Endothelial cell of umbilical vein (primary cell): ENCODE measurements around the gene LSM14B. TPM values are rescaled to one million over a fixed set of nuclear protein-coding genes. Genes with fewer than 3 reads are reported as not detected.

ENCODE experiments used
- BruUV-seq: library from RNA; stranded (reverse); fragments of 400-500 nt; replicated peaks from 2 replicates; lab custom pipeline; 2021; lab: Mats Ljungman, UMichigan
- CTCF ChIA-PET: fragments of 300-600, 350-600 bp; sonication (Branson Sonifier 250); formaldehyde crosslinking; loops from one replicate; lab custom pipeline; 2021; ENCODE audit warnings: antibody characterized with exemption, inconsistent platforms; lab: Charles Lee
- POLR2A ChIA-PET: fragments of 300-600, 350-600 bp; sonication (Branson Sonifier 250); formaldehyde crosslinking; loops from one replicate; lab custom pipeline; 2021; ENCODE audit warnings: antibody characterized with exemption, inconsistent platforms; lab: Charles Lee
- DNase-seq: peaks from one replicate; pipeline ENCODE4 v3.0.0-alpha.2; 2011; ENCODE audit warnings: low read depth, low spot score
- FAIRE-seq: peaks from 2 replicates; lab custom pipeline; 2011; peaks lifted over from hg19 to GRCh38; lab: Jason Lieb, UNC
- H2AFZ ChIP-seq: 2 replicates; pipeline ENCODE4 v1.6.0; 2012; ENCODE audit warnings: low read depth, low read length, control low read depth, inconsistent platforms
- H3K27ac ChIP-seq: 2 replicates; pipeline ENCODE4 v1.5.1; 2011; ENCODE audit warnings: low read depth, mild to moderate bottlenecking, control low read depth, low read length, moderate library complexity; ENCODE audit not compliant: insufficient read depth
- H3K27me3 ChIP-seq, 2 experiments: 2 replicates each; pipeline versions ENCODE4 v1.6.0 to v1.6.1; 2011; ENCODE audit warnings: low read length in 2 of 2, mixed read lengths in 1 of 2; ENCODE audit not compliant: control insufficient read depth in 2 of 2, insufficient read depth in 2 of 2
- H3K36me3 ChIP-seq, 2 experiments: 2 replicates in 1 of 2; 3 replicates in 1 of 2; pipeline ENCODE4 v1.5.1; 2011; ENCODE audit warnings: low read length in 2 of 2, mild to moderate bottlenecking in 1 of 2, moderate library complexity in 1 of 2; ENCODE audit not compliant: control insufficient read depth in 2 of 2, insufficient read depth in 2 of 2; ENCODE audit errors: extremely low read depth in 1 of 2
- H3K4me1 ChIP-seq: 3 replicates; pipeline ENCODE4 v1.5.1; 2011; ENCODE audit warnings: mild to moderate bottlenecking, low read length; ENCODE audit not compliant: control insufficient read depth, insufficient read depth; ENCODE audit errors: extremely low read depth
- H3K4me2 ChIP-seq: 2 replicates; pipeline ENCODE4 v1.6.1; 2011; ENCODE audit warnings: low read length, control low read depth, mixed read lengths; ENCODE audit not compliant: insufficient read depth
- H3K4me3 ChIP-seq, 3 experiments: fragments of 200-600 bp in 1 of 3; sonication (generic), shearing (Covaris generic) in 1 of 3; replicated peaks in 1 of 3; 2 replicates each; pipeline ENCODE4 v1.5.1; 2011 to 2016; ENCODE audit warnings: control low read depth in 3 of 3, low read length in 3 of 3, mild to moderate bottlenecking in 2 of 3, inconsistent platforms in 1 of 3, low read depth in 1 of 3, moderate library complexity in 1 of 3; ENCODE audit not compliant: insufficient read depth in 1 of 3
- H3K79me2 ChIP-seq: 2 replicates; pipeline ENCODE4 v1.6.0; 2012; ENCODE audit warnings: low read length, inconsistent platforms; ENCODE audit not compliant: control insufficient read depth, insufficient read depth
- H3K9ac ChIP-seq: replicated peaks from 2 replicates; pipeline ENCODE3; 2011; ENCODE audit warnings: low read length, control low read depth; ENCODE audit not compliant: insufficient read depth; ENCODE audit errors: extremely low read depth
- H3K9me1 ChIP-seq: replicated peaks from 3 replicates; pipeline ENCODE4 v1.6.0; 2011; ENCODE audit warnings: mild to moderate bottlenecking, low read length; ENCODE audit not compliant: control insufficient read depth, insufficient read depth; ENCODE audit errors: extremely low read depth
- H3K9me3 ChIP-seq: replicated peaks from 2 replicates; pipeline ENCODE4 v1.5.1; 2012; ENCODE audit warnings: low read length, inconsistent platforms; ENCODE audit not compliant: control insufficient read depth, insufficient read depth
- H4K20me1 ChIP-seq: replicated peaks from 2 replicates; pipeline ENCODE3; 2011; ENCODE audit warnings: mild to moderate bottlenecking, low read length; ENCODE audit not compliant: control insufficient read depth, insufficient read depth; ENCODE audit errors: extremely low read depth
- EZH2 ChIP-seq: IDR thresholded peaks from 2 replicates; pipeline ENCODE4 v1.6.1; 2012; ENCODE audit warnings: borderline replicate concordance, low read depth, mild to moderate bottlenecking, moderate library complexity, low read length, inconsistent platforms; ENCODE audit not compliant: severe bottlenecking
- FOS ChIP-seq: IDR thresholded peaks from 2 replicates; pipeline ENCODE4 v1.6.1; 2011; ENCODE audit warnings: mild to moderate bottlenecking, low read length, moderate library complexity, borderline replicate concordance; ENCODE audit not compliant: insufficient read depth
- GATA2 ChIP-seq: IDR thresholded peaks from 2 replicates; pipeline ENCODE4 v1.7.0; 2011; ENCODE audit warnings: low read depth, mild to moderate bottlenecking, moderate library complexity, mixed read lengths, low read length; ENCODE audit not compliant: insufficient read length, insufficient read depth
- JUN ChIP-seq: IDR thresholded peaks from 2 replicates; pipeline ENCODE4 v1.6.1; 2011; ENCODE audit warnings: borderline replicate concordance, low read depth; ENCODE audit not compliant: insufficient read length, insufficient read depth
- MYC ChIP-seq: IDR thresholded peaks from one replicate; pipeline ENCODE4 v1.6.1; 2011; ENCODE audit warnings: mild to moderate bottlenecking, low read depth, low read length
- POLR2A ChIP-seq: IDR thresholded peaks from 2 replicates; pipeline ENCODE4 v1.6.1; 2012; ENCODE audit warnings: low read depth, mild to moderate bottlenecking, control low read depth, low read length
- POLR2AphosphoS5 ChIP-seq: IDR thresholded peaks from 2 replicates; pipeline ENCODE4 v1.6.1; 2012; ENCODE audit warnings: low read depth, mild to moderate bottlenecking, control low read depth, low read length, moderate library complexity; ENCODE audit not compliant: insufficient read depth
- dilution Hi-C: fragments of 300-500 bp; cut with MboI; formaldehyde crosslinking; loops from one replicate; pipeline ENCODE4 v1.15.0; 2019; ENCODE audit warnings: low sequenced_read_pairs; ENCODE audit not compliant: extremely low pct_ligation_motif_present
- intact Hi-C: fragments of 100-400 bp; cut with micrococcal nuclease; formaldehyde crosslinking; loops from one replicate; pipeline ENCODE4 v1.10.0; 2022
- polyA plus RNA-seq, 4 experiments: library from polyadenylated mRNA; depleted of rRNA in 3 of 4; stranded (reverse) in 3 of 4; unstranded in 1 of 4; fragments of >200 nt; gene quantifications; 2 replicates each; pipeline versions ENCODE4 v1.2.1 to v1.2.3, GENCODE V29; 2011 to 2012; ENCODE audit warnings: missing spikeins in 1 of 4
- total RNA-seq: library from RNA; stranded (reverse); gene quantifications from 2 replicates; pipeline ENCODE4 v1.2.3, GENCODE V29; 2021
- TF ChIP-seq, protein P1 (sequence below): IDR thresholded peaks from 2 replicates; pipeline ENCODE4 v1.6.1; 2011; ENCODE audit not compliant: insufficient read depth, insufficient read length
- TF ChIP-seq, protein P2 (sequence below), 2 donors: IDR thresholded peaks; 1 replicate in 1 of 2; 2 replicates in 1 of 2; pipeline ENCODE4 v1.5.1; 2011; ENCODE audit warnings: low read length in 2 of 2, mild to moderate bottlenecking in 2 of 2, moderate library complexity in 2 of 2, control low read depth in 1 of 2, inconsistent platforms in 1 of 2, low read depth in 1 of 2; ENCODE audit not compliant: insufficient read depth in 1 of 2; ENCODE audit errors: extremely low read depth in 1 of 2

Gene LSM14B
- total and polyA plus RNA-seq, 2 donors (not counting 3 experiments of a cell fraction or from before 2014, with no cell fraction given), result 32.5 to 34.0 TPM

DNA sequence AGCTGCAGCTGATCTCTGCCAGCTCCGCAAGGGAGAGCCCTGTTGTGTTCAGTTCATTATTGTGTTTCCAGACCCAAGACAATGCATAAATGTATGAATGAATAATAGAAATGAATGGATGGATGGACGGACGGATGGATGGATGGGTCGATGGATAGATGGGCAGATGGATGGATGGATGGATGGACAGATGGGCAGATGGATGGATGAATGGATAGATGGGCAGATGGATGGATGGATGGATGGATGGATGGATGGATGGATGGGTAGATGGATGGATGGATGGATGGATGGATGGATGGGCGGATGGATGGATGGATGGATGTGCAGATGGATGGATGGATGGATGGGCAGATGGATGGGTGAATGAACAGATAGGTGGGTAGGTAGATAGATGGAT lies 16.7 kb upstream of the LSM14B start:
- Histone ChIP-seq H2AFZ (no peak overlapping the region), H3K27ac (no peak overlapping the region), H3K36me3 (no peaks in the 10 kb centered on the region), H3K27me3 (no peaks in the 10 kb centered on the region), H3K9me3 (peaks cover 8% of the 10 kb centered on the region), H3K79me2 (no peaks in the 10 kb centered on the region), H4K20me1 (no peaks in the 10 kb centered on the region), H3K4me1 (no peaks in the 10 kb centered on the region), H3K4me2 (no peak overlapping the region), H3K9ac (no peak overlapping the region), H3K9me1 (no peaks in the 10 kb centered on the region), H3K4me3 (no peak overlapping the region)
- ChIA-PET POLR2A (no interaction called here), CTCF (no interaction called here)
- DNase-seq (no peak), FAIRE-seq (no peak)
- TF ChIP-seq FOS, result no peak
- TF ChIP-seq POLR2AphosphoS5, result no peak
- TF ChIP-seq, protein P1, sequence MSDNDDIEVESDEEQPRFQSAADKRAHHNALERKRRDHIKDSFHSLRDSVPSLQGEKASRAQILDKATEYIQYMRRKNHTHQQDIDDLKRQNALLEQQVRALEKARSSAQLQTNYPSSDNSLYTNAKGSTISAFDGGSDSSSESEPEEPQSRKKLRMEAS, result no peak
- TF ChIP-seq POLR2A, result no peak
- TF ChIP-seq EZH2, result no peak
- TF ChIP-seq, protein P2, sequence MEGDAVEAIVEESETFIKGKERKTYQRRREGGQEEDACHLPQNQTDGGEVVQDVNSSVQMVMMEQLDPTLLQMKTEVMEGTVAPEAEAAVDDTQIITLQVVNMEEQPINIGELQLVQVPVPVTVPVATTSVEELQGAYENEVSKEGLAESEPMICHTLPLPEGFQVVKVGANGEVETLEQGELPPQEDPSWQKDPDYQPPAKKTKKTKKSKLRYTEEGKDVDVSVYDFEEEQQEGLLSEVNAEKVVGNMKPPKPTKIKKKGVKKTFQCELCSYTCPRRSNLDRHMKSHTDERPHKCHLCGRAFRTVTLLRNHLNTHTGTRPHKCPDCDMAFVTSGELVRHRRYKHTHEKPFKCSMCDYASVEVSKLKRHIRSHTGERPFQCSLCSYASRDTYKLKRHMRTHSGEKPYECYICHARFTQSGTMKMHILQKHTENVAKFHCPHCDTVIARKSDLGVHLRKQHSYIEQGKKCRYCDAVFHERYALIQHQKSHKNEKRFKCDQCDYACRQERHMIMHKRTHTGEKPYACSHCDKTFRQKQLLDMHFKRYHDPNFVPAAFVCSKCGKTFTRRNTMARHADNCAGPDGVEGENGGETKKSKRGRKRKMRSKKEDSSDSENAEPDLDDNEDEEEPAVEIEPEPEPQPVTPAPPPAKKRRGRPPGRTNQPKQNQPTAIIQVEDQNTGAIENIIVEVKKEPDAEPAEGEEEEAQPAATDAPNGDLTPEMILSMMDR (IDR thresholded peaks at IDR 0.05; ENCODE audit: extremely low read depth in 1 of 2, insufficient read depth in 1 of 2, low read depth in 1 of 2, low read length in 2 of 2), result no peak
- no peak for TF ChIP-seq JUN
- no peak for TF ChIP-seq GATA2
- no peak for TF ChIP-seq MYC
- intact Hi-C loops (no loop called here), dilution Hi-C loops (no loop called here)
- no TSS peak for BruUV-seq
